ENCODE data around the gene SPRR2A.
"Not testable (repeated sequence)": the region's sequence is repeated elsewhere in the genome, so short reads cannot be mapped to it uniquely, and the experiment has no call there.

Gene SPRR2A

GRCh38 chr1:153024413-153024812 is 32.9 kb downstream of the SPRR2A start:
- DNase-seq = no peak

GRCh38 chr1:153023109-153023508 is 34.2 kb downstream of the SPRR2A start:
- DNase-seq = no peak

GRCh38 chr1:153022340-153022739 is 35.0 kb downstream of the SPRR2A start:
- not testable (repeated sequence) for DNase-seq

- not testable (repeated sequence) for DNase-seq
Observed at GRCh38 chr1:153021829-153022228, 35.5 kb downstream of the SPRR2A start.

GRCh38 chr1:153011235-153011758 is 46.0 kb downstream of the SPRR2A start:
- DNase-seq = not testable (repeated sequence)
